ENCODE results near the gene PACRG.

PACRG gene

GRCh38 chr6:163185744-163186143, 458.0 kb downstream of the PACRG start:
- no peak for DNase-seq

DNA sequence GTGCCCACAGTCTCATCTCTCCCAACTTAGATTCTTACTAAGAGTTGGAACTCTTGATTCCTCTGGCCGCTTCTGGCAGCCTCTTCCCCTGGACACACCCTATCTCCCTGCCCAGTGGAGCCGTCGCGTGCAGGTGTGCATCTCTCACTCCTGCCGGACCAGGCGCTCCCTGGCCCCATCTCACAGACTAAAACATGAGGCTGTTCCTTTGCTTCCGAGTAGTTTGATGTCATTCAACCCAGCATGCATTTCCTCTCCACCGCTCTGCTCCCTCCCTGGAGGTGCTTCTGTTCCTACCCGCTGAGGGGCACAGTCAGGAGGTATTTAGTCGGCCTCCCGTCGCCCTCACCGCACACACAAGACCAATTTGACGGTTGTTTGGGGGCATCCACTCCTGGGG, 458.8 kb downstream of the PACRG start:
- DNase-seq: no peak

GRCh38 chr6:163187201-163187600, 459.4 kb downstream of the PACRG start:
- DNase-seq: no peak

DNA sequence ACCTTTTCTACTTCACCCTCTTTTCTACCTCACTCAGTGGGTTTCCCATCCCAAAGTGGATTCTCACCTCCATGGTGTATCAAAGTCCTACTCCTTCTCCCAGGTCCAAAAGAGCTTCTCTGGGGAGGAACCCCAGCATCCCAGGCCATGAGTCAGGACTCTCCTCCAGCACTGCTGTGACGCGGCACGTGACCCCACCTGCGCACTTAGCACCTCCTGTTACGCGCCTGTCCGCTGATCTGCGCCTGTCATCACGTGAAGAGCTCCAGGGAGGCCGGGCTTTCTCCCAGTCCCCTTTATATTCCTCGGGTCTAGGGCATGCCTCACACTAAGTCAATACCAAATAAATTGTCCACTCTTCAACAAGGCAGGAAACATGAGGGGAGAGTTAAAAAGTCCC, 459.8 kb downstream of the PACRG start:
- DNase-seq: no peak

GRCh38 chr6:163188746-163189145, 461.0 kb downstream of the PACRG start:
- no peak for DNase-seq

DNA sequence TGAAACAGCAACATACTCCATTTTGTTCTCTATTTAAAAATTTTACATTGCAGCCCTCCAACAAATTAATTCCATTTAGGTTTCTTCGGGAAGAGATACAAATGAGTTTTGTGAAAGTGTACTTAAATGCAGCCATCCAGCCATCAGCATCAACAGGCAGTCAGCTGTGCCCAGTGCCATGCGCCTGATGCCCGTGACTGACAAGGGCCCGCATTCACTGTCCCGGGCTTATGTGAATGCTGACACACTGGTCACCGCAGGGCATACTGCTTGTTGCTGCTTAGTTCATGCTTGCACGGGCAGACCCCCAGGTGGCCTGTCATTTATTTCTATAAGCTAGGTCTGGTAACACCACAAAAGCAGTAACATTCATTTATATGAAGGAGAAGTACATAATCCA, 461.8 kb downstream of the PACRG start:
- no peak for DNase-seq

GRCh38 chr6:163190786-163191185, 463.0 kb downstream of the PACRG start:
- no peak for DNase-seq

GRCh38 chr6:163191704-163192537, 464.1 kb downstream of the PACRG start:
- no peak for DNase-seq

DNA sequence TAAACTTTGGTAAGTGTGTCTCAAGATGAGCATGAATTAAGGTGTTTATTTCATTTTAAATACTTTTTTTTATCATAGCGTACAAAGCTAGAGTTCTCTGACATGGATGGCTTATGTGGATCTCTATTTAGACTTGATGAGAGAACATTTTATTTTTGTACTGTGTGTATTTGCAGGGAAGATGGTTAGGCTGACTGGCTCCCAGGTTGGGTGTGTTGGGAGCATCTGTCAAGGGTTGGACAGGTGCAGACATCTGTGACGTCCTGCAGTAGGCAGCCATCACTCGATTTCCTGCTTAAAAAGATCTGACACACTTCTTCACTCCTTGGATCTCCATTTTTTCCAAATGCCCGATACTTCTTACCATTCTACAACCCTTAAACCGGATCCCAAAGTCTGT, 464.8 kb downstream of the PACRG start:
- no peak for DNase-seq

GRCh38 chr6:163193326-163193725, 465.6 kb downstream of the PACRG start:
- DNase-seq: no peak

GRCh38 chr6:163195721-163196691, 468.2 kb downstream of the PACRG start:
- no peak for DNase-seq

DNA sequence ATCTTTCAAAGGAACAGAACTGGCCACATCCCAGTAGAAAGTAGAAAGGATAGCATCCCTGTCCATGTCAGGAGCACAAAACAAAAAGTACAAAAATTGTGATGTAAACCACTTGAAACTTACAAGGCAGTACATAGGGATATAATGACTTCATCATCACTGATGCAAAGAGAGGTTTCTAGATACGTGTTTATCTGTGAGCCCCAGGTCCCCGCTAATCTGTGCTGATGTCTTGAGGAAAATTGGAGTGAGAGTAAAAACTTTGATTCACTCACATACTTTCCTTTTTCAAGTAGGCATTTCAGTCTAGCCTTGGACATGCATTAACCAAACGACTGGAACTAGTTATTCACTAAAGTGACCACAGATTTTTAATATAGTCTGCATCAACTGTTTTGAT, 470.1 kb downstream of the PACRG start:
- no peak for DNase-seq

DNA sequence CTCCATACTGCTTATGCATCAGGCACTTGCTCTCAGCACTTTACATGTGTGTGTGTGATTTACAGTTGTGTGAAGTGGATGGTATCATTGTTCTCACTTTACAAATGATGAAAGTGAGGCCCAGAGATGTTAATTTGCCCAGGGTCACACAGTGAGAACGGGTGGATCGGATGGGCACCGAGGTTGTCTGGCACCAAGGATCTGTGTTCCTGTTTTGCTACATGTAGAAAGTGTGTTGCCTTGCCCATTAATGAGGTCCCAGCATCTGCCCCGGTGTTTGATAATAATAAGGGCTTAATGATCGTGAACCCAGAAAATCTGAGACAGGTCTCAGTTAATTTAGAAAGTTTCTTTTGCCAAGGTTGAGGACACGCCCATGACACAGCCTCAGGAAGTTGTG, 470.6 kb downstream of the PACRG start:
- DNase-seq: no peak

DNA sequence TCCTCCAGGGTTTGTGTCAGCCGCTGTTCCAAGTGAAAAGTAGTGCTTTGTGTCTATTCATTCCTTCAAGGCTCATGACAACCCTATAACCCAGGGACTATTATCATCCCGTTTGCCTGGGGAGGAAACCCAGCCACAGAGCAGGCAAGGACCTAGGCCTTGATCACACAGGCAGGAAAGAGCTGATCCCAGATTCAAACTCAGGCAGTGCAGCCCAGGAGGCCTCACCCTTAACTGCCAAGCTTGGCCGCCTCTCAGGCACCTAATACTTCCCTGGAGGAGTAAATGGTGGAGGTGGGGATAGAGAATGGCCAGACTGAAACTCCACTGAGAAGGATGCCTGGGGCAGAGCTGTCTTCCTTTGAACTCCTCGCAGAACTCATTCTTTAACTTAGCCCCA, 471.6 kb downstream of the PACRG start:
- DNase-seq: no peak

DNA sequence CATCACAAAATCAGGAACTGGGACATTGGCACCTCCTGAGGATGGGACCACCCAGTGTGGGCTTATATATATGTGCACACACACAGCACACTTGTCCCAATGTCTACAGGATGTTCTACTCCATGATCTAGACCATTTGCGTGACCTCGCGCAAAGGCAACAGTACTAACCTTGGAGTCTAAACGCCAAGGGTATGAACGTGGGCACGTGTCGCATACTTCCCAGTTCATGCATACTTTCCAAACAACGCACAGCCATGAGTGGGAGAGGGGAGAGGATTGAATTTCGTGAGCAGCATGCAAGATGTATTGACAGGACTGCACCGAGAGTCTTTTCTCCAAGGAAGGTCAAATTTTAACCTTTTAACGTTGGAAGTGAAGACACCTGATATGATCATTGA, 472.5 kb downstream of the PACRG start:
- no peak for DNase-seq

DNA sequence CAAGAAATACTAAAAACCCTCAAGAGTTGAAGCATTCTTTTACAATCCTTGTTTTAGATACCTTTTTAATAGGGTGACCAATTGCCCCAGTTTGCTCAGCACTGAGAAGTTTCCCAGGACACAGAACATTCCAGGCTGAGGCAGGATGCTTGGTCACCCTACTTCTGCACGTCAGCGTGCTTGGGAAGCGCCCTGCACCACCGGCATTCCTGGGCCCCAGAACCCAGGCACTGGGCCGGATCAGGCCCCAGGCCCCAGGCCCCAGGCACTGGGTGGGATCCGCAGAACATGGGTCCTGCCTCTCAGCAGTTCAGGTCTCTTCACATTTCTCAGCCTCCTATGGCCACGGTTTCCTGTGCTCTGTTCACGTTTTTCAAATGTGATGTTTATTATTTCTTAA, 472.9 kb downstream of the PACRG start:
- DNase-seq: no peak

- no peak for DNase-seq
These were observed 474.1 kb downstream of the PACRG start for GRCh38 chr6:163201855-163202254.

DNA sequence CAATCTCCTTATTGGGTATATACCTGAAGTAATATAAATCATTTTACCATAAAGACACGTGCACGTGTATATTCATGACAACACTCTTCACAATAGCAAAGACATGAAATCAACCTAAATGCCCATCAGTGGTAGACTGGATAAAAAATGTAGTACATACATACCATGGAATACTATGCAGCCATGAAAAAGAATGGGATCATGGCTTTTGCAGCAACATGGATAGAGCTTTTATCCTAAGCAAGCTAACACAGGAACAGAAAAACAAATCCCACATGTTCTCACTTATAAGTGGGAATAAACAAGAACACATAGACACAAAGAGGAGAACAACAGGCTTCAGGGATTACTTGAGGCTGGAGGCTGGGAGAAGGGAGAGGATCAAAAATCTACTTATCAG, 478.4 kb downstream of the PACRG start:
- DNase-seq: no peak

DNA sequence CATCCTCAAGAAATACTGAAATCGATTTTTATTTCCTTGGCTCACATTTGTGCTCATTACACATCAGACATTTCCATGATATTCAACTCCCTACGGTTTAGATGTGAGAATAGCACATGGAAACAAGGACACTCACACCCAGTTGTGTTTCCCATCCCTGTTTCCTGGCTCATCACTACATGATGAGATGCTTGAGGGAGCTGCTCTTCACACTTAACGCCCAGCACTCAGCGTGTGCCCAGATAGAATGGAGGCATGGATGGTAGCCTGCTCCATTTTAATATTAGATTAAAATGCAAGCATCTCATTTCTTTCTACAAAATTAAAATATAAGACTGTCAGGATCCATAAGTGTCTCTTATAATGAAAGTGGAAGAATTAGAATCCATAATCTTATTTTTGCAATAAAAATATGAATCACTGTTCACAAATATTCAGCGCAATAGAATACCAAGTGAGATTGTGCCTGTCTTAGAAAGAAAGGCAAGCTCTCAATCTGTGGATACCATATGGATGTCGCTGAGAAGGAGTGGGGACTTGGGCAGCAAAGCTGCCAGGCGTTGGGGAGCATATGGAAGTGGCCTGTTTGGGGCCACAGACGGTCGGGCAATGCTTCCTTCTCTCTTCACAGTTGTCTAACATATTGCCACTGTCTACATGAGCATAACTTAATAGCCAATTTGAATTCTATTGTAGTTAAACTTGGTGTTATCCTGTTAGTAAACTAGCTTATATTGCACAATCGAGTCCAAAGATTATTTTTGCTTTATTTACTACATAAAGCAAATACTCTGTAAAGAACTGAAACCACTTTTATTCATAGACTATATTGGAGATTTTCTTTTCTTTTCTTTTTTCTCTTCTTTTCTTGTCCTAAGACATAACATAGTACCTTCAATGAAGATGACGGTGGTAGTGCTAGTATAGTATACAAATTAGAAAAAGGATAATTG, 479.9 kb downstream of the PACRG start:
- no peak for DNase-seq

- no peak for DNase-seq
These were observed 481.2 kb downstream of the PACRG start for GRCh38 chr6:163209005-163209404.

GRCh38 chr6:163212123-163212522, 484.3 kb downstream of the PACRG start:
- DNase-seq: no peak

GRCh38 chr6:163214259-163214658, 486.5 kb downstream of the PACRG start:
- no peak for DNase-seq
